HG03571 (cell line): ENCODE results near the gene ATXN7L2.
A peak's percentile ranks its signal among the peaks of the same experiment; 100 is the strongest.

ENCODE experiments used
- ATAC-seq: cut with Tn5 transposase; IDR thresholded peaks from one replicate; pipeline ENCODE4 v1.9.1; 2021; ENCODE audit not compliant: unreplicated experiment

The ATXN7L2 gene

GRCh38 chr1:109495738-109496137 lies 12.0 kb downstream of the ATXN7L2 start:
- no peak for ATAC-seq

- ATAC-seq = no peak
Measured at GRCh38 chr1:109497449-109498160, 13.9 kb downstream of the ATXN7L2 start.

GRCh38 chr1:109498161-109498801 lies 14.6 kb downstream of the ATXN7L2 start:
- no peak for ATAC-seq

- ATAC-seq = no peak
Measured at GRCh38 chr1:109499081-109499480, 15.4 kb downstream of the ATXN7L2 start.

GRCh38 chr1:109499661-109500536 lies 16.2 kb downstream of the ATXN7L2 start:
- ATAC-seq = no peak

GRCh38 chr1:109500941-109501381 lies 17.3 kb downstream of the ATXN7L2 start:
- no peak for ATAC-seq

- no peak for ATAC-seq
Measured at GRCh38 chr1:109501644-109502363, 18.1 kb downstream of the ATXN7L2 start.

- ATAC-seq = no peak
Measured at GRCh38 chr1:109502364-109502851, 18.7 kb downstream of the ATXN7L2 start.

- no peak for ATAC-seq
Measured at GRCh38 chr1:109503935-109504334, 20.2 kb downstream of the ATXN7L2 start.

- ATAC-seq = no peak
Measured at GRCh38 chr1:109504974-109505373, 21.3 kb downstream of the ATXN7L2 start.

GRCh38 chr1:109508001-109508872 lies 24.5 kb downstream of the ATXN7L2 start:
- ATAC-seq = no peak

GRCh38 chr1:109508873-109509175 lies 25.1 kb downstream of the ATXN7L2 start:
- no peak for ATAC-seq

- peak; percentile 47 for ATAC-seq
Measured at GRCh38 chr1:109509176-109510134, 25.8 kb downstream of the ATXN7L2 start, which contains the start of gene AMIGO1. Gene AMIGO1, minus strand, starts transcription at chr1:109509727. Its CDS starts 815 bp downstream, at chr1:109508912.

- ATAC-seq = no peak
Measured at GRCh38 chr1:109513110-109513710, 29.5 kb downstream of the ATXN7L2 start.

GRCh38 chr1:109514846-109515245 lies 31.1 kb downstream of the ATXN7L2 start:
- no peak for ATAC-seq

- no peak for ATAC-seq
Measured at GRCh38 chr1:109516872-109517271, 33.2 kb downstream of the ATXN7L2 start.

GRCh38 chr1:109517337-109517736 lies 33.6 kb downstream of the ATXN7L2 start:
- ATAC-seq = no peak
